HCT116 (cell line): ENCODE data around the gene ZNF804A. TPM values are rescaled to one million over a fixed set of nuclear protein-coding genes. Genes with fewer than 3 reads are reported as not detected.

Source experiments
- ATAC-seq: fragments of 200-7000 bp; cut with Tn5 transposase; 2 replicates; pipeline ENCODE4 v1.9.1; 2020; ENCODE audit warnings: mild to moderate bottlenecking, moderate library complexity
- BruUV-seq: library from RNA; stranded (reverse); fragments of 400-500 nt; replicated peaks from 2 replicates; lab custom pipeline; 2021; lab: Mats Ljungman, UMichigan
- CTCF ChIA-PET: fragments of 300-600 bp; sonication (Branson Sonifier 250); formaldehyde crosslinking; loops from one replicate; lab custom pipeline; 2021; ENCODE audit warnings: antibody characterized with exemption; lab: Charles Lee
- POLR2A ChIA-PET: fragments of 300-600, 350-600 bp; sonication (Branson Sonifier 250); formaldehyde crosslinking; loops from one replicate; lab custom pipeline; 2021; ENCODE audit warnings: antibody characterized with exemption; lab: Charles Lee
- RAD21 ChIA-PET, 2 experiments: fragments of 300-600 bp; sonication (Branson Sonifier 250); formaldehyde crosslinking; loops; one replicate each; lab custom pipeline; 2023; ENCODE audit warnings: low total read pairs in 2 of 2; ENCODE audit not compliant: uncharacterized antibody in 2 of 2, unreplicated experiment in 2 of 2, low non-redundant PET in 1 of 2; lab: Charles Lee
- DNase-seq: peaks from one replicate; pipeline ENCODE4 v3.0.0-alpha.2; 2010; ENCODE audit warnings: low read depth, low spot score
- H2AFZ ChIP-seq: fragments of 200-600 bp; shearing (Covaris generic), sonication (generic); 2 replicates; pipeline ENCODE4 v1.6.1; 2017; ENCODE audit warnings: low read depth, mixed run types, mixed read lengths, antibody characterized with exemption, low read length; ENCODE audit not compliant: poor library complexity, severe bottlenecking
- H3K27ac ChIP-seq: 2 replicates; pipeline ENCODE4 v1.5.1; 2012; ENCODE audit warnings: low read depth, low read length
- H3K27me3 ChIP-seq: fragments of 200-600 bp; sonication (generic); 2 replicates; pipeline ENCODE4 v1.6.1; 2016; ENCODE audit warnings: mixed run types, low read length, mixed read lengths; ENCODE audit not compliant: insufficient read depth
- H3K36me3 ChIP-seq, 2 experiments: fragments of 200-500 bp in 1 of 2; fragments of 200-600 bp in 1 of 2; sonication (Bioruptor generic) in 1 of 2; sonication (generic) in 1 of 2; 2 replicates each; pipeline versions ENCODE4 v1.5.1 to v1.6.1; 2014 to 2016; ENCODE audit warnings: low read length in 2 of 2, inconsistent platforms in 1 of 2, mixed read lengths in 1 of 2, mixed run types in 1 of 2; ENCODE audit not compliant: insufficient read depth in 2 of 2, control insufficient read depth in 1 of 2
- H3K4me1 ChIP-seq, 2 experiments: fragments of 200-600 bp in 1 of 2; sonication (generic) in 1 of 2; 2 replicates each; pipeline versions ENCODE4 v1.5.1 to v1.6.1; 2012 to 2017; ENCODE audit warnings: low read length in 2 of 2, inconsistent platforms in 1 of 2, mild to moderate bottlenecking in 1 of 2, mixed read lengths in 1 of 2, mixed run types in 1 of 2, moderate library complexity in 1 of 2; ENCODE audit not compliant: insufficient read depth in 2 of 2, control insufficient read depth in 1 of 2
- H3K4me2 ChIP-seq: fragments of 200-600 bp; sonication (generic); 2 replicates; pipeline ENCODE4 v1.6.1; 2017; ENCODE audit warnings: mixed run types, low read length, mixed read lengths
- H3K4me3 ChIP-seq, 2 experiments: fragments of 200-600 bp in 1 of 2; sonication (generic) in 1 of 2; replicated peaks in 1 of 2; 2 replicates each; pipeline ENCODE4 v1.5.1; 2011 to 2016; ENCODE audit warnings: low read length in 2 of 2, control low read depth in 1 of 2, low read depth in 1 of 2, mild to moderate bottlenecking in 1 of 2, mixed read lengths in 1 of 2, mixed run types in 1 of 2
- H3K79me2 ChIP-seq: fragments of 200-600 bp; sonication (generic); 2 replicates; pipeline ENCODE4 v1.6.1; 2017; ENCODE audit warnings: mild to moderate bottlenecking, mixed run types, low read length, moderate library complexity, mixed read lengths; ENCODE audit not compliant: insufficient read depth
- H3K9ac ChIP-seq: fragments of 200-600 bp; sonication (generic); 2 replicates; pipeline ENCODE4 v1.6.1; 2016; ENCODE audit warnings: low read length, mixed read lengths
- H3K9me2 ChIP-seq: fragments of 200-600 bp; sonication (generic), shearing (Covaris generic); 2 replicates; pipeline ENCODE4 v1.6.1; 2017; ENCODE audit warnings: mixed run types, mild to moderate bottlenecking, moderate library complexity; ENCODE audit not compliant: insufficient read depth
- H3K9me3 ChIP-seq, 2 experiments: fragments of 200-500 bp in 1 of 2; fragments of 200-600 bp in 1 of 2; sonication (Bioruptor generic) in 1 of 2; sonication (generic) in 1 of 2; 2 replicates each; pipeline ENCODE4 v1.6.1; 2014 to 2017; ENCODE audit warnings: low read length in 2 of 2, mixed read lengths in 2 of 2, inconsistent platforms in 1 of 2, low read depth in 1 of 2, mild to moderate bottlenecking in 1 of 2, mixed run types in 1 of 2, moderate library complexity in 1 of 2; ENCODE audit not compliant: control insufficient read depth in 1 of 2, insufficient read depth in 1 of 2
- H4K20me1 ChIP-seq: fragments of 200-600 bp; sonication (generic), shearing (Covaris generic); 2 replicates; pipeline ENCODE4 v1.6.1; 2017; ENCODE audit warnings: mixed run types, mild to moderate bottlenecking, moderate library complexity; ENCODE audit not compliant: insufficient read depth
- EGR1 ChIP-seq: IDR thresholded peaks from 2 replicates; pipeline ENCODE4 v1.6.1; 2012; ENCODE audit warnings: low read depth
- EZH2 ChIP-seq: fragments of 200-600 bp; sonication (generic); IDR thresholded peaks from 2 replicates; pipeline ENCODE4 v1.6.1; 2017; ENCODE audit warnings: antibody characterized with exemption, mixed run types
- EZH2phosphoT487 ChIP-seq: fragments of 200-600 bp; IDR thresholded peaks from 2 replicates; pipeline ENCODE4 v1.6.1; 2018; ENCODE audit warnings: antibody characterized with exemption, borderline replicate concordance
- POLR2A ChIP-seq: IDR thresholded peaks from 2 replicates; pipeline ENCODE4 v1.7.0; 2011; ENCODE audit warnings: borderline replicate concordance; ENCODE audit not compliant: insufficient read depth, insufficient read length; ENCODE audit errors: extremely low read depth
- RAD21 ChIP-seq: IDR thresholded peaks from 2 replicates; pipeline ENCODE4 v1.6.1; 2012; ENCODE audit warnings: low read depth, mild to moderate bottlenecking
- SRF ChIP-seq: IDR thresholded peaks from 2 replicates; pipeline ENCODE4 v1.6.1; 2012; ENCODE audit warnings: low read depth
- TCF7L2 ChIP-seq: IDR thresholded peaks from 2 replicates; pipeline ENCODE4 v1.7.0; 2011; ENCODE audit warnings: borderline replicate concordance, inconsistent platforms; ENCODE audit not compliant: insufficient read depth, insufficient read length; ENCODE audit errors: extremely low read depth
- ZNF274 ChIP-seq: fragments of 200-500 bp; sonication (Bioruptor generic); IDR thresholded peaks from 2 replicates; pipeline ENCODE4 v1.6.1; 2014; ENCODE audit warnings: mild to moderate bottlenecking, low read depth, low read length, inconsistent platforms
- intact Hi-C: fragments of 100-400 bp; cut with micrococcal nuclease; formaldehyde crosslinking; loops from 2 replicates; pipeline ENCODE4 v1.10.0; 2022
- total RNA-seq: library from RNA; stranded (reverse); gene quantifications from one replicate; pipeline ENCODE4 v1.2.1, GENCODE V29; 2021; ENCODE audit not compliant: unreplicated experiment
- TF ChIP-seq, protein P1 (sequence below), 3 experiments: fragments of 200-600 bp in 1 of 3; sonication (generic) in 1 of 3; IDR thresholded peaks in 2 of 3; conservative IDR thresholded peaks in 1 of 3; 2 replicates each; pipeline ENCODE4 v1.5.1; 2012 to 2017; ENCODE audit warnings: low read depth in 2 of 3, low read length in 2 of 3, antibody characterized with exemption in 1 of 3, borderline replicate concordance in 1 of 3, control low read depth in 1 of 3, mild to moderate bottlenecking in 1 of 3, mixed read lengths in 1 of 3, mixed run types in 1 of 3, moderate library complexity in 1 of 3; ENCODE audit not compliant: insufficient read depth in 1 of 3

Gene ZNF804A
- total RNA-seq, 1 experiment from 2014 or later, result 0.61 TPM

DNA sequence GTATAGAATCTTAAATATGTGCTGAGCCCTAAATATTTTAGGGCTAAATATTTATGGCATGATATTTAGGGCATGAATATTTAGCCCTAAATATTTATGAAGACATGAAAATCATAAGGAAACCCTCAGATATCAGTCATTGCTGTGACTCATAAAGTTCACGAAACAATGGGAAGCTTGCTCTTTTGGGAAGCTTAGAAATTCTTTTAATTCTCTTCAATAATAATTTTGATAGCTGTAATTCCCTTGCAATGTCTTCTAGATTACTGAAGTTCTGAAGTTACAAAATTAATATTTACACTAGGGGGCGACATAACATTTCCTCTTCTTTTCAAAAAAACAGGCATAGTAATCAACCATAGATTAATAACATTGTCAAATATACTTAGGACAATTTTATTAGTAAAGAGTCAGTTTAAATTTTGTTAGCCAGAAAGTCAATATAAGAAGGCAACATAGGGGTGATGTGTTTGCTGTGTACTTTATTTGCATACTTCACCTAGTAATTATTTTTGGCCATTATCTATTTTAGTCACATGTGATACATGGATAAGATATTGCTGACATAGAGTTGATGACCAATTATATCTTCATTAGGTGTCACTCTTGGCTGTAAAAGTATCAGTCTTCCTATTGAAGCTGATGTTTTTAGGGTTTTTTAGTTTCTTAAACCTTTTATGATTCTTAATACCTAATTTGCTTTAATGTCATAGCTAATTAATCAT is 13.2 kb downstream of the ZNF804A start:
- DNase-seq (peak; percentile 19), ATAC-seq (peak; percentile 58; the same call in 1 of the 2 replicates)
- no peaks in the 10 kb centered on the region for H3K9me2 ChIP-seq
- no peak overlapping the region for H2AFZ ChIP-seq
- H4K20me1 ChIP-seq, result no peaks in the 10 kb centered on the region
- ChIA-PET RAD21 (no interaction called here), CTCF (interaction anchor here (0.8 to 1.5 kb wide), 4 partner anchors 10 to 20 kb away, joined by 3 to 9 read pairs (median 4); no protein-coding TSS in a partner anchor), POLR2A (interaction anchor here (0.6 kb wide), 1 partner anchor 515 kb away, joined by 3 read pairs; no protein-coding TSS in a partner anchor)
- no peaks in the 10 kb centered on the region for H3K36me3 ChIP-seq
- H3K27me3 ChIP-seq, result no peaks in the 10 kb centered on the region
- peak; percentile 59 for TF ChIP-seq RAD21
- TF ChIP-seq, protein P1, sequence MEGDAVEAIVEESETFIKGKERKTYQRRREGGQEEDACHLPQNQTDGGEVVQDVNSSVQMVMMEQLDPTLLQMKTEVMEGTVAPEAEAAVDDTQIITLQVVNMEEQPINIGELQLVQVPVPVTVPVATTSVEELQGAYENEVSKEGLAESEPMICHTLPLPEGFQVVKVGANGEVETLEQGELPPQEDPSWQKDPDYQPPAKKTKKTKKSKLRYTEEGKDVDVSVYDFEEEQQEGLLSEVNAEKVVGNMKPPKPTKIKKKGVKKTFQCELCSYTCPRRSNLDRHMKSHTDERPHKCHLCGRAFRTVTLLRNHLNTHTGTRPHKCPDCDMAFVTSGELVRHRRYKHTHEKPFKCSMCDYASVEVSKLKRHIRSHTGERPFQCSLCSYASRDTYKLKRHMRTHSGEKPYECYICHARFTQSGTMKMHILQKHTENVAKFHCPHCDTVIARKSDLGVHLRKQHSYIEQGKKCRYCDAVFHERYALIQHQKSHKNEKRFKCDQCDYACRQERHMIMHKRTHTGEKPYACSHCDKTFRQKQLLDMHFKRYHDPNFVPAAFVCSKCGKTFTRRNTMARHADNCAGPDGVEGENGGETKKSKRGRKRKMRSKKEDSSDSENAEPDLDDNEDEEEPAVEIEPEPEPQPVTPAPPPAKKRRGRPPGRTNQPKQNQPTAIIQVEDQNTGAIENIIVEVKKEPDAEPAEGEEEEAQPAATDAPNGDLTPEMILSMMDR (IDR thresholded peaks at IDR 0.05 in 2 of 3, conservative IDR thresholded peaks at IDR 0.05 in 1 of 3; ENCODE audit: borderline replicate concordance in 1 of 3, insufficient read depth in 1 of 3, low read depth in 2 of 3, low read length in 2 of 3), result peak; percentile 22 to 72 (median 32); a peak in 4 of 6 replicates
- no peak for TF ChIP-seq EZH2
- TF ChIP-seq SRF, result no peak
- no peak for TF ChIP-seq POLR2A
- no TSS peak for BruUV-seq
- H3K4me3 ChIP-seq, result no peak overlapping the region
- no peaks in the 10 kb centered on the region for H3K4me1 ChIP-seq
- H3K9ac ChIP-seq, result no peak overlapping the region
- H3K9me3 ChIP-seq, result no peaks in the 10 kb centered on the region
- H3K4me2 ChIP-seq, result no peak overlapping the region
- no peak overlapping the region for H3K27ac ChIP-seq
- peaks cover 4% of the 10 kb centered on the region; the same call in 1 of the 2 replicates for H3K79me2 ChIP-seq
- intact Hi-C loops, result no loop called here

DNA sequence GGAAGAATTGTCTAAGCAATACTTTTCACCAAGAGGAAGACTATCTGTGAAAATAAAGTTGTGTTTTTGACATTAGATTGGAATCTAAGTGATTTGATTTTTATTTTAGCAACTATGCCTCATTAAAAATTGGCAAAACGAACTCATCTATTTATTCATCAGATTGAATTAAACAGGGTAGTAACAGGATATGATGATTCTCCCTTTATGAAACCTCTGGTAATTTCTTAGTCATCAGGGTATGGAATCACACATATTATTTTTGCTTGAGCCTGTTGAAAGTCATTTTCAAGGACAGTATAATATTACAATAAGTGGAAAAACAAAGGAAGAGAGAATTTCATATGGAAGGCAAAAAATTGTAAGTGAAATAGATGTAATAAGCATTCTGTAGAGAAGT is 22.0 kb downstream of the ZNF804A start:
- no peak for DNase-seq
- CTCF ChIA-PET, result no interaction called here
- H4K20me1 ChIP-seq, result no peaks in the 10 kb centered on the region
- no peak overlapping the region for H3K4me3 ChIP-seq
- BruUV-seq, result no TSS peak
- intact Hi-C loops, result no loop called here
- H3K9me2 ChIP-seq, result no peaks in the 10 kb centered on the region; the same call in 1 of the 2 replicates
- H3K4me2 ChIP-seq, result no peak overlapping the region
- no peaks in the 10 kb centered on the region for H3K9me3 ChIP-seq
- POLR2A ChIA-PET, result no interaction called here
- no peak overlapping the region for H3K27ac ChIP-seq
- H3K79me2 ChIP-seq, result no peaks in the 10 kb centered on the region; the same call in 1 of the 2 replicates
- H3K36me3 ChIP-seq, result no peaks in the 10 kb centered on the region
- RAD21 ChIA-PET, result no interaction called here
- ATAC-seq, result no peak
- H3K4me1 ChIP-seq, result no peaks in the 10 kb centered on the region
- TF ChIP-seq POLR2A, result no peak
- no peak for TF ChIP-seq TCF7L2
- no peak for TF ChIP-seq EZH2phosphoT487
- TF ChIP-seq EGR1, result no peak
- no peak for TF ChIP-seq ZNF274
- no peaks in the 10 kb centered on the region for H3K27me3 ChIP-seq
- H3K9ac ChIP-seq, result no peak overlapping the region
- H2AFZ ChIP-seq, result no peak overlapping the region
